OCI-LY7 (cell line): ENCODE measurements around the gene NT5C3A. TPM values are rescaled to one million over a fixed set of nuclear protein-coding genes. Genes with fewer than 3 reads are reported as not detected.
"Not testable (repeated sequence)": the region's sequence is repeated elsewhere in the genome, so short reads cannot be mapped to it uniquely, and the experiment has no call there.

Experiments used
- BruUV-seq: library from RNA; stranded (reverse); fragments of 400-500 nt; replicated peaks from 2 replicates; lab custom pipeline; 2021; lab: Mats Ljungman, UMichigan
- CTCF ChIA-PET: fragments of 300-600 bp; sonication (Branson Sonifier 250); formaldehyde crosslinking; loops from one replicate; lab custom pipeline; 2022; ENCODE audit warnings: antibody characterized with exemption; ENCODE audit not compliant: unreplicated experiment; lab: Charles Lee
- POLR2A ChIA-PET: fragments of 300-600 bp; sonication (Branson Sonifier 250); formaldehyde crosslinking; loops from one replicate; lab custom pipeline; 2022; ENCODE audit warnings: antibody characterized with exemption; lab: Charles Lee
- DNase-seq: peaks from one replicate; pipeline ENCODE4 v3.0.0-alpha.2; 2015; ENCODE audit warnings: low spot score
- H2AFZ ChIP-seq: fragments of 200-600 bp; sonication (generic), shearing (Covaris generic); 2 replicates; pipeline ENCODE4 v1.6.1; 2014; ENCODE audit warnings: mild to moderate bottlenecking, antibody characterized with exemption, low read length, moderate library complexity
- H3K27ac ChIP-seq: fragments of 200-600 bp; sonication (generic); 2 replicates; pipeline ENCODE4 v1.5.1; 2014; ENCODE audit warnings: mixed run types, low read depth, mild to moderate bottlenecking, moderate library complexity, low read length, inconsistent platforms; ENCODE audit not compliant: poor library complexity, severe bottlenecking
- H3K36me3 ChIP-seq: fragments of 200-600 bp; sonication (generic); 2 replicates; pipeline ENCODE4 v1.6.1; 2014; ENCODE audit warnings: mild to moderate bottlenecking, antibody characterized with exemption, low read length, moderate library complexity, mixed read lengths; ENCODE audit not compliant: insufficient read depth
- H3K4me1 ChIP-seq: fragments of 200-600 bp; sonication (generic); 2 replicates; pipeline ENCODE4 v1.5.1; 2014; ENCODE audit warnings: mild to moderate bottlenecking, low read length; ENCODE audit not compliant: insufficient read depth, poor library complexity, severe bottlenecking
- H3K4me2 ChIP-seq: fragments of 200-600 bp; sonication (generic); 2 replicates; pipeline ENCODE4 v1.6.1; 2014; ENCODE audit warnings: mild to moderate bottlenecking, low read length
- H3K4me3 ChIP-seq: fragments of 200-600 bp; sonication (generic); 2 replicates; pipeline ENCODE4 v1.5.1; 2014; ENCODE audit warnings: mild to moderate bottlenecking, low read depth, low read length; ENCODE audit not compliant: poor library complexity, severe bottlenecking
- H3K79me2 ChIP-seq: fragments of 200-600 bp; sonication (generic); 2 replicates; pipeline ENCODE4 v1.6.1; 2016; ENCODE audit warnings: low read depth, mild to moderate bottlenecking, low read length, moderate library complexity, mixed read lengths; ENCODE audit not compliant: insufficient read depth
- H3K9me2 ChIP-seq: fragments of 200-600 bp; sonication (generic); 2 replicates; pipeline ENCODE4 v1.6.1; 2016; ENCODE audit warnings: mild to moderate bottlenecking, low read length, mixed read lengths; ENCODE audit not compliant: insufficient read depth
- H3K9me3 ChIP-seq: fragments of 200-600 bp; sonication (generic); 2 replicates; pipeline ENCODE4 v1.6.1; 2014; ENCODE audit warnings: mild to moderate bottlenecking, mixed run types, low read length, mixed read lengths
- H4K20me1 ChIP-seq: fragments of 200-600 bp; sonication (generic); 2 replicates; pipeline ENCODE4 v1.6.1; 2014; ENCODE audit warnings: mild to moderate bottlenecking, antibody characterized with exemption, low read length, moderate library complexity, mixed read lengths; ENCODE audit not compliant: insufficient read depth
- intact Hi-C: fragments of 100-400 bp; cut with micrococcal nuclease; formaldehyde crosslinking; loops from one replicate; pipeline ENCODE4 v1.10.0; 2022; ENCODE audit not compliant: unreplicated experiment
- total RNA-seq, 2 experiments: library from RNA; depleted of rRNA in 1 of 2; stranded (reverse); fragments of >200 nt in 1 of 2; shearing (Covaris generic) in 1 of 2; gene quantifications; 2 replicates each; pipeline ENCODE4 v1.2.3, GENCODE V29; 2014 to 2022

The NT5C3A gene
- total RNA-seq, 2 experiments from 2014 or later, result 37.1 to 62.4 TPM

GRCh38 chr7:32979902-32980301, 82.7 kb downstream of the NT5C3A start:
- H3K4me3 ChIP-seq, H3K36me3 ChIP-seq, H3K4me2 ChIP-seq, DNase-seq, POLR2A ChIA-PET, H3K9me2 ChIP-seq, H3K79me2 ChIP-seq, intact Hi-C loops, H3K9me3 ChIP-seq, H2AFZ ChIP-seq, H3K27ac ChIP-seq, BruUV-seq, CTCF ChIA-PET, H4K20me1 ChIP-seq, H3K4me1 ChIP-seq: not testable (repeated sequence)

- H3K27ac ChIP-seq, H3K36me3 ChIP-seq, DNase-seq, CTCF ChIA-PET, H2AFZ ChIP-seq, BruUV-seq, intact Hi-C loops, H3K79me2 ChIP-seq, H3K9me3 ChIP-seq, H3K9me2 ChIP-seq, H3K4me1 ChIP-seq, H3K4me2 ChIP-seq, H4K20me1 ChIP-seq, H3K4me3 ChIP-seq: not testable (repeated sequence)
- POLR2A ChIA-PET, result interaction anchor here (0.7 kb wide), 1 partner anchor 11 kb away, joined by 3 read pairs; no protein-coding TSS in a partner anchor
Observed at GRCh38 chr7:32979246-32979645, 83.3 kb downstream of the NT5C3A start.

GRCh38 chr7:32977159-32977558, 85.4 kb downstream of the NT5C3A start:
- not testable (repeated sequence) for H3K4me3 ChIP-seq

GRCh38 chr7:32971967-32972366, 90.6 kb downstream of the NT5C3A start:
- BruUV-seq, H3K4me1 ChIP-seq, H3K79me2 ChIP-seq, H2AFZ ChIP-seq, DNase-seq, H3K27ac ChIP-seq, H3K4me3 ChIP-seq, H3K9me2 ChIP-seq, H3K9me3 ChIP-seq, CTCF ChIA-PET, H3K36me3 ChIP-seq, H4K20me1 ChIP-seq, H3K4me2 ChIP-seq, intact Hi-C loops: not testable (repeated sequence)
- POLR2A ChIA-PET, result interaction anchor here (0.7 kb wide), 1 partner anchor 136 kb away, joined by 3 read pairs; no protein-coding TSS in a partner anchor

More at GRCh38 chr7:32977159-32977558, 85.4 kb downstream of the NT5C3A start:
- H3K79me2 ChIP-seq, H3K4me1 ChIP-seq, H3K4me2 ChIP-seq, DNase-seq, H3K36me3 ChIP-seq, H2AFZ ChIP-seq, H3K27ac ChIP-seq, POLR2A ChIA-PET, intact Hi-C loops, CTCF ChIA-PET, H3K9me3 ChIP-seq, BruUV-seq, H3K9me2 ChIP-seq, H4K20me1 ChIP-seq: not testable (repeated sequence)

DNA sequence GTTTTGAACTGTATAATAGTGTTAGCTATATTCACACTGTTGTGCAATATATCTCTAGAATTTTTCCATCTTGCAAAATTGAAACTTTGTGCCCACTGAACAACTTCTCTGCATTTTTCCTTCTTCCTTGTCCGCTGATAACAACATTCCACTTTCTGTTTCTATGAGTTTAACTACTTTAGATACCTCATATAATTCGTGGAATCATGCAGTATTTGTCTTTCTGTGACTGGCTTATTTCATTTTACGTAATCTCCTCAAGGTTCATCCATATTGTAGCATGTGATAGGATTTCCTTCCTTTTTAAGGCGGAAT, 95.4 kb downstream of the NT5C3A start:
- H3K4me2 ChIP-seq, H3K4me1 ChIP-seq, H3K9me2 ChIP-seq, H2AFZ ChIP-seq, BruUV-seq, CTCF ChIA-PET, H4K20me1 ChIP-seq, H3K9me3 ChIP-seq, H3K4me3 ChIP-seq, intact Hi-C loops, DNase-seq, H3K79me2 ChIP-seq, H3K27ac ChIP-seq, H3K36me3 ChIP-seq: not testable (repeated sequence)
- POLR2A ChIA-PET, result interaction anchor here (0.6 kb wide), 1 partner anchor 68 kb away, joined by 3 read pairs; no protein-coding TSS in a partner anchor

- H4K20me1 ChIP-seq, H2AFZ ChIP-seq, H3K4me3 ChIP-seq, H3K36me3 ChIP-seq, BruUV-seq, H3K9me2 ChIP-seq, DNase-seq, H3K4me2 ChIP-seq, H3K9me3 ChIP-seq, CTCF ChIA-PET, intact Hi-C loops, H3K79me2 ChIP-seq, H3K4me1 ChIP-seq, H3K27ac ChIP-seq: not testable (repeated sequence)
- POLR2A ChIA-PET, result interaction anchor here (0.6 kb wide), 1 partner anchor 67 kb away, joined by 3 read pairs; no protein-coding TSS in a partner anchor
Observed at GRCh38 chr7:32966489-32967267, 95.9 kb downstream of the NT5C3A start.
